SJSA1 (cell line): Measurements from ENCODE around the gene ADIRF. TPM values are rescaled to one million over a fixed set of nuclear protein-coding genes. Genes with fewer than 3 reads are reported as not detected.
"Not testable (repeated sequence)": the region's sequence is repeated elsewhere in the genome, so short reads cannot be mapped to it uniquely, and the experiment has no call there.

Experiments used
- DNase-seq, 2 experiments: peaks; one replicate each; pipeline ENCODE4 v3.0.0-alpha.2; 2015 to 2020; ENCODE audit warnings: low spot score in 2 of 2, low read depth in 1 of 2
- H3K27ac ChIP-seq: fragments of 250-450 bp; sonication (Bioruptor Pico); 2 replicates; pipeline ENCODE4 v1.5.1; 2020; ENCODE audit warnings: mild to moderate bottlenecking, moderate library complexity
- H3K27me3 ChIP-seq: fragments of 250-450 bp; sonication (Bioruptor Pico); replicated peaks from 2 replicates; pipeline ENCODE4 v1.5.1; 2020; ENCODE audit warnings: mild to moderate bottlenecking, moderate library complexity
- H3K36me3 ChIP-seq: fragments of 250-450 bp; sonication (Bioruptor Pico); 2 replicates; pipeline ENCODE4 v1.5.1; 2020; ENCODE audit warnings: mild to moderate bottlenecking
- H3K4me1 ChIP-seq: fragments of 250-450 bp; sonication (Bioruptor Pico); replicated peaks from 2 replicates; pipeline ENCODE4 v1.6.1; 2021; ENCODE audit warnings: mild to moderate bottlenecking
- H3K4me3 ChIP-seq: fragments of 250-450 bp; sonication (Bioruptor Pico); 2 replicates; pipeline ENCODE4 v1.5.1; 2020; ENCODE audit warnings: mild to moderate bottlenecking
- H3K9me3 ChIP-seq: fragments of 250-450 bp; sonication (Bioruptor Pico); replicated peaks from 2 replicates; pipeline ENCODE4 v1.5.1; 2020; ENCODE audit warnings: mild to moderate bottlenecking
- total RNA-seq: library from RNA; depleted of rRNA; stranded (reverse); fragments of >200 nt; shearing (Covaris generic); gene quantifications from 2 replicates; pipeline ENCODE4 v1.2.3, GENCODE V29; 2014

Gene ADIRF
- total RNA-seq, 1 experiment from 2014 or later, result not detected

GRCh38 chr10:86992929-86993328, 24.6 kb downstream of the ADIRF start:
- no peaks in the 10 kb centered on the region for H3K36me3 ChIP-seq
- H3K27ac ChIP-seq, result no peak overlapping the region
- H3K9me3 ChIP-seq, result no peaks in the 10 kb centered on the region
- H3K27me3 ChIP-seq, result no peaks in the 10 kb centered on the region
- no peaks in the 10 kb centered on the region for H3K4me1 ChIP-seq
- DNase-seq, result no peak
- H3K4me3 ChIP-seq, result no peak overlapping the region

GRCh38 chr10:86999802-87000403, 31.6 kb downstream of the ADIRF start:
- H3K9me3 ChIP-seq, DNase-seq: not testable (repeated sequence)

GRCh38 chr10:87000491-87000890, 32.2 kb downstream of the ADIRF start:
- Histone ChIP-seq H3K4me1 (0 out of 2 replicates have a peak, but pooled peaks cover 3% of the 10 kb centered on the region), H3K27ac (no peak overlapping the region), H3K27me3 (no peaks in the 10 kb centered on the region), H3K4me3 (no peak overlapping the region), H3K9me3 (no peaks in the 10 kb centered on the region), H3K36me3 (no peaks in the 10 kb centered on the region)
- DNase-seq, result no peak

More at GRCh38 chr10:86999802-87000403, 31.6 kb downstream of the ADIRF start:
- not testable (repeated sequence) for H3K27me3 ChIP-seq, H3K4me3 ChIP-seq, H3K36me3 ChIP-seq, H3K4me1 ChIP-seq, H3K27ac ChIP-seq

- H3K36me3 ChIP-seq, H3K27ac ChIP-seq, H3K9me3 ChIP-seq, DNase-seq, H3K4me1 ChIP-seq, H3K27me3 ChIP-seq, H3K4me3 ChIP-seq: not testable (repeated sequence)
Measured at GRCh38 chr10:87007124-87007523, 38.8 kb downstream of the ADIRF start.

GRCh38 chr10:87007674-87008073, 39.4 kb downstream of the ADIRF start:
- H3K27ac ChIP-seq, H3K27me3 ChIP-seq, H3K36me3 ChIP-seq, H3K9me3 ChIP-seq, DNase-seq, H3K4me3 ChIP-seq, H3K4me1 ChIP-seq: not testable (repeated sequence)

- H3K27ac ChIP-seq, DNase-seq, H3K36me3 ChIP-seq, H3K4me1 ChIP-seq, H3K27me3 ChIP-seq, H3K4me3 ChIP-seq, H3K9me3 ChIP-seq: not testable (repeated sequence)
Measured at GRCh38 chr10:87008303-87008702, 40.0 kb downstream of the ADIRF start.

GRCh38 chr10:87009134-87009696, 40.9 kb downstream of the ADIRF start:
- not testable (repeated sequence) for H3K27me3 ChIP-seq, H3K36me3 ChIP-seq, H3K4me3 ChIP-seq, H3K27ac ChIP-seq, H3K4me1 ChIP-seq, DNase-seq, H3K9me3 ChIP-seq

GRCh38 chr10:87013528-87013927, 45.2 kb downstream of the ADIRF start:
- H3K27ac ChIP-seq, H3K4me1 ChIP-seq, H3K9me3 ChIP-seq, H3K4me3 ChIP-seq, H3K36me3 ChIP-seq, H3K27me3 ChIP-seq, DNase-seq: not testable (repeated sequence)

GRCh38 chr10:87014986-87015716, 46.9 kb downstream of the ADIRF start:
- not testable (repeated sequence) for DNase-seq, H3K36me3 ChIP-seq, H3K4me3 ChIP-seq, H3K27ac ChIP-seq, H3K27me3 ChIP-seq, H3K4me1 ChIP-seq, H3K9me3 ChIP-seq

GRCh38 chr10:87018127-87018526, 49.8 kb downstream of the ADIRF start:
- H3K4me1 ChIP-seq, H3K27ac ChIP-seq, H3K9me3 ChIP-seq, H3K27me3 ChIP-seq, H3K36me3 ChIP-seq, H3K4me3 ChIP-seq, DNase-seq: not testable (repeated sequence)

- DNase-seq, H3K36me3 ChIP-seq, H3K4me1 ChIP-seq, H3K27ac ChIP-seq, H3K27me3 ChIP-seq, H3K9me3 ChIP-seq, H3K4me3 ChIP-seq: not testable (repeated sequence)
Measured at GRCh38 chr10:87019066-87019465, 50.8 kb downstream of the ADIRF start.

GRCh38 chr10:87019504-87019903, 51.2 kb downstream of the ADIRF start:
- H3K9me3 ChIP-seq, H3K27me3 ChIP-seq, H3K27ac ChIP-seq, DNase-seq, H3K4me3 ChIP-seq, H3K4me1 ChIP-seq, H3K36me3 ChIP-seq: not testable (repeated sequence)

- not testable (repeated sequence) for H3K27me3 ChIP-seq, DNase-seq, H3K9me3 ChIP-seq, H3K27ac ChIP-seq, H3K4me3 ChIP-seq, H3K36me3 ChIP-seq, H3K4me1 ChIP-seq
Measured at GRCh38 chr10:87020056-87020455, 51.8 kb downstream of the ADIRF start, which contains the start of gene FAM25A. Gene FAM25A, plus strand, starts transcription at chr10:87020294. Its CDS starts 31 bp downstream, at chr10:87020325.
